HG03521 (cell line): Measurements from ENCODE around the gene LRFN4.

Source experiments
- ATAC-seq: cut with Tn5 transposase; IDR thresholded peaks from one replicate; pipeline ENCODE4 v1.9.1; 2021; ENCODE audit warnings: mild to moderate bottlenecking, moderate library complexity; ENCODE audit not compliant: unreplicated experiment

Gene LRFN4

DNA sequence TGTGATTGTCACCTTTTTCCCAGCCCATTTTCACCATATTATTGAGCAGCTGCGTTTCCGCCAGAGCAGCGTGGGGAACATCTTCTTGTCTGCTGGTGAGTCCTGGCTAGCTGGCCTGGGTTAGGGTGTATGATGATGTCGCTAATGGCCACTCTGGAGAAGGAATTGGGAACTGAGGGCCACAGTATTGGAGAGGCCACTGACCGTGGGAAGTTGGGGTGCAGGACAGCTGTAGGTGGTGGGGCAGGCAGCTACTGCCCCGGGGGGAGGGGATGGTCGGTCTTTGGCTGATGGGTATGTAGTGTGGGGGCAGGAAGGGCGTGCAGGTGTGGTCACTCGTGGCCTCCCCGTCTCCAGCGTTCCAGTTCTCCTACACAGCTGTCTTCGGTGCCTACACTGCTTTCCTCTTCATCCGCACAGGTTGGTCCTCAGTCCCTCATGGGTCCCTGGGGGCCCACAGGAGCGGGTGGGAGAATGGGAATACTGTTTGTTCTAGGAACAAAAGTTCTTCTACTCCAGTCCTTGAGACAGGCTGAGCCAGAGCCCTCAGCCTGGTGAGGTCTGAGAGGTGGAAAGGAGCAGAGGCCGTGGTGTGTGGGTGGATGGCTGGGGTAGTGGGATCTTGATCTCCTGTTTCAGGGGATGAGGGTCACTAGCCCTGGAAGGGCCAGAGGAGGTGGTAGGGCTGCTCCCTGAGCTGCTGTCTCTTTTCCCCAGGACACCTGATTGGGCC lies 11.6 kb upstream of the LRFN4 start:
- ATAC-seq: no peak

DNA sequence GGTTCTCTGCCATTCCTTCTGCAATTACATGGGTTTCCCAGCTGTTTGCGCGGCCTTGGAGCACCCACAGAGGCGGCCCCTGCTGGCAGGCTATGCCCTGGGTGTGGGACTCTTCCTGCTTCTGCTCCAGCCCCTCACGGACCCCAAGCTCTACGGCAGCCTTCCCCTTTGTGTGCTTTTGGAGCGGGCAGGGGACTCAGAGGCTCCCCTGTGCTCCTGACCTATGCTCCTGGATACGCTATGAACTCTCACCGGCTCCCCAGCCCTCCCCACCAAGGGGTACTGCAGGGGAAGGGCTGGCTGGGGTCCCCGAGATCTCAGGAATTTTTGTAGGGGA lies 11.0 kb upstream of the LRFN4 start:
- no peak for ATAC-seq

DNA sequence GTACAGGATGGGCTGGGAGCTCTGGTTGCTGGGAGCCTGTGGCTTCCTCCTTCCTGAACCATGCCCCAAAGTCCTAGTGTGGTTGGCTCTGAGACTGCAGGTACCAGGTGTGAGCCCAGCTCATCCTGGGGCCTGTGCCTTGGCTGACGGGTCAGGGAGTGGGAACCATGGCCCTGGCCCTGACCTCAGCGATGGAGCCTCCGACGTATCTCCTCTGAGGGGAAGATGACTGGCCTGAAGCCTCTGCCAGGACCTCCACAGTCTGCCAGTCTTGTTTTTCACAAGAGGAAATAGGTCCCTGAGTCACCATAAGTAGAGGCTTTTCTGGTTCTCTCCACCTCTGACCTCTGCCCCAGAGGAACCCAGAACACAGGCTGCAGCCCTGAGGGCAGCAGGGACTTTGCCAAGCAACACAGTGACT lies 10.2 kb upstream of the LRFN4 start:
- no peak for ATAC-seq

DNA sequence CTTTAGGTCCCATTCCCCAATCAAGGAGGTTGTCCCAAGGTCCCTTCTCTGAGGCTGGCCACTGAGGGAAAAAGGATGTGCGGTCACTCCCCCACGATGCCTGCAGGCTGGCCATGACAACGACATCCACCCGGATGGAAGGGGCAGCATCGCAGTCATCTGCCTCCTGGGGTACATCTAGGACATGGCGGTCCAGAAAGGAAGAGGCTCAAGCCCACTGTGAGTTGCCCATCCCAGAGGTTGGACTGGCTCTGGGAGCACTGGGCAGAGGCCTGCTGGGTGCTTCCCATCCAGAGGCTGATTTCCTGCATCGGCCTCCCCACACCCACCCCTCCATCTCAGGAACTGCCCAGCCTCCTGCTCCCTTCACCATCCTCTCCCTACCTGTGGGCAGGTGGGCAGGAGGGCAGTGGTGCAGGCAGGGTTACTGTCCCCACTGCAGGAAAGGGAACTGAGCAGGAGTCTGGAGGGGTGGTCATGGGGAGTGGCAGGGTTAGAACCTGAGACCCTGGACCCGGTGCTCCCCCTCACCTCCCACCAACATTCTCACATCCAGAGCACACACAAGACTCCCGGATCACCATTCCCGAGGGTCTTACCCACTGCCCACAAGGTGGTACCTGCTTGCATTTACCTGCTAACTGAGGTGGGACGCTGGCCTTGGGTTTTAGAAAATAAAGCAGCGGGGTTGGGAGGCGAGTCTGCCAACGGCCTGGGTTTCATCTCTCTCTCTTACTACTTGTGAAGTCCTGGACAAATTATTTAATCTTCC lies 9.2 kb upstream of the LRFN4 start:
- no peak for ATAC-seq

DNA sequence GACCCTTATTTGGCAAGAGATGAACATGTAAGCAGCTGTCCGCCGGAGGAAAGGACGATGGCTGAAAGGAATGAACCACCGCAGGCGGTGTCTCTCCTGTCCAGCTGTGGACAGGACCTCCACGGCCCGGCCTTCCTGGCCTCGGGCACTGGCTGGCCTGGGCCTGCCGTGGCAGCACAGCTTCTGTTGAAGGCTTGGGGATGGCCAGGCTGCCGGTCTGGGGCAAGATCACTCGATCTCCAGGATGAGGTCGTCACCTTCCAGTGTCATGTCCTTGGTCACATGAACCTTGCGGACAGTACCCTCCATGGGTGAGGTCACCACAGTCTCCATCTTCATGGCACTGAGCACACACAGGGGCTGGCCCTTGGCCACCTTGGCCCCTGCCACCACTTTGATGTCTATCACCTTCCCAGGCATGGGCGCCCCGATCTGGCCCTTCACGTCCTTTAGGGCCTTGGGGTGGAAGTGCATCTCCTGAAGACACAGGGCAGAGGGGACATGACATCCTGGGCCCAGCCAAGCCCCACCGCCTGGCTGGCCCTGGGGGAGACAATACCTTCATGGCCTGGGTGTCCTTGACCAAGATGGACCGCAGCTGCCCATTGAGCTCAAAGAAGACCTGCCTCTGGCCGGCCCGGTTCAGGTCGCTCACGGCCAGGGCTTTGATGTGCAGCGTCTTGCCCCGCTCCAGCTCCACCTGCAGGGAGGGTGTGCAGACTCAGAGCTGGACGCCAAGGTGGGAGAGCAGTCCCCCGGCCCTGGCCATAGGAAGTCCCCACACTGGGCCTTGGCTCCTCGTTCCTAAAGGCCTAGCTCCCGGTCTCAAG lies 8.0 kb upstream of the LRFN4 start:
- no peak for ATAC-seq

DNA sequence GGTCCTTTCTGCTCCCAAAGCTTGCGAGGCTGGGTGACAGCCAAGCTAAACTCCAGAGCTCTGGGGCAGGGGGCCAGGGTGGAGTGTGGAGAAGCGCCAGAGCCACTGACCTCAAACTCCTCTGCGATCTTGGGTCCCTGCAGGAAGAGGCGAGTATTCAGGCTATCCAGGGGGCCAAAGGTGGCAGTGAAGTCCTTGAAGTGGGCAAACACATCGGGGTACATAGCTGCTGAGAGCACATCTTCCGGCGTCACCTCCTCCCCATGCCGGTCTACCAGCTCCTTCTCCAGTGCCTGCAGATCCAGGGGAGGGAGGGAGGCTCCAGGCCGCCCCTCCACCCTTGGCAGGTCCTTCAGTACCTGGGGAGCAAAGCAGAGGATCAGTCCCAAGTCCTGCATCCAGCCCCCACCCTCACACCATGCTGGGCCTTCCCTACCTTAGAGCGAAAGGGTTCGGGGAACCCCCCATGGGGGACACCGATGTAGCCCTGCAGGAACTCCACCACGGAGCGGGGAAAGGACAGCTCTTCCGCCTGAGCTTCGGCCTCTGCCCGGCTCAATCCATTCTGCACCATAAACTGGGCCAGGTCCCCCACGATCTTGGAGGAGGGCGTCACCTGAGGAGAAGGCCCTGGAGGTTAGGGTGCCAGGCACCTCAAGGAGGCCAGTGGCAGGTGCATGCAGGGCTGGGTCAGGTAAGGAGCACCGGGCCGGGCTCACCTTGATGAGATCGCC lies 7.2 kb upstream of the LRFN4 start:
- ATAC-seq: no peak

DNA sequence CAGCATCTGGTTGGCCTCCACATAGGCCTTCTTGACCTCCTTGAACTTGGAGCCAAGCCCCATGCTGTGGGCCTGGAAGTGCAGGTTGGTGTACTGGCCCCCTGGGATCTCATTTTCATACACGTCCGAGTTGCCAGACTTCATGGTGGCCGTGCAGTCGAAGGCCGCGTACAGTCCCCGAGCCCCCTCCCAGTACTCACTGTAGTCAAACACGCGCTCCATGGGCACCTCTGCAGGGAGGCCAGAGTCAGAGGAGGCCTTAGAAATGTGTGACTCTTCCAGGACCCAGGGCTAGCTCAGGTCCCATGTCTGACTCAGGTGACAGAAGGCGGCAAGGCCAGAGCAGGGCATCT lies 6.7 kb upstream of the LRFN4 start:
- ATAC-seq: no peak

DNA sequence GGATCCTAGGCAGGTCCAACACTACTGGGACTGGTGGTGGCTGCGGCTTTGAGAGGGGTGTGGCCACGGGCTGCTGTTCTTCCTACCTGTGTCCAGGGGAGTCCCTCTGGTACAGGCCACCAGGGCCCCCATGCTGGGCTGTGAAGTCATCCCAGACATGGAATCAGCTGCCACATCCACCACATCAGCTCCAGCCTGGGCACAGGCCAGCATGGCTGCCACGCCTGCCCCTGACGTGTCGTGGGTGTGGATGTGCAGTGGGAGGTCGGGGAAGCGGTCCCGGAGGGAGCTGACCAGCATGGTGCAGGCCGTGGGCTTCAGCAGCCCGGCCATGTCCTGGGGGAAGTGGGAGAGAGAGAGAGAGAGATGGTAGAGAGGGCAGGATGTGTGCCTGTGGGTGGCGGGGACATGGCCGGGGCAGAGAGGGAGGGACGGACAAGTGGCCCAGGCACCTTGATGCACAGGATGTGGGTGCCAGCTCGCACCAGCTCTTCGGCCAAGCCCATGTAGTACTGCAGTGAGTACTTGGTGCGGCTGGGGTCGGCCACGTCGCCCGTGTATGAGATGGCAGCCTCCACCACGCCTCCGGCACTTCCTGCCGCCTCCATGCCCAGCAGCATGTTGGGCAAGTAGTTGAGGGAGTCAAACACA lies 6.2 kb upstream of the LRFN4 start:
- no peak for ATAC-seq

DNA sequence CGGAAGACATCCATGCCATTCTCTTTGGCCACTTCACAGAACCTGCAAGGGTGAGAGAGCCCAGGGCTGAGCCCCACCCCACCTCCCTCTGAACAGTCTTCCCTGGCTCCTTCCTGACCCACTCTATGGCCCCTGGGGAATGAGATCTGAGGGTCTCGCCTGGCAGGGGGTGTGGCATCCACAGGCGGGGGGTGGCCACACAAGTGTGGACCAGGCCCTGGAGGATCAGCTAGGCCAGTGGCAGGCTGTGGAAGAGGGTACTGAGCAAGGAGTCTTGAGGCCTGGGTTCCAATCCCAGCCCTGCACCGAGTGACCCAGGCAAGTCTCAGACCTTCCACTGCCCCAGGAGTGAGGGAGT lies 5.6 kb upstream of the LRFN4 start:
- ATAC-seq: no peak

DNA sequence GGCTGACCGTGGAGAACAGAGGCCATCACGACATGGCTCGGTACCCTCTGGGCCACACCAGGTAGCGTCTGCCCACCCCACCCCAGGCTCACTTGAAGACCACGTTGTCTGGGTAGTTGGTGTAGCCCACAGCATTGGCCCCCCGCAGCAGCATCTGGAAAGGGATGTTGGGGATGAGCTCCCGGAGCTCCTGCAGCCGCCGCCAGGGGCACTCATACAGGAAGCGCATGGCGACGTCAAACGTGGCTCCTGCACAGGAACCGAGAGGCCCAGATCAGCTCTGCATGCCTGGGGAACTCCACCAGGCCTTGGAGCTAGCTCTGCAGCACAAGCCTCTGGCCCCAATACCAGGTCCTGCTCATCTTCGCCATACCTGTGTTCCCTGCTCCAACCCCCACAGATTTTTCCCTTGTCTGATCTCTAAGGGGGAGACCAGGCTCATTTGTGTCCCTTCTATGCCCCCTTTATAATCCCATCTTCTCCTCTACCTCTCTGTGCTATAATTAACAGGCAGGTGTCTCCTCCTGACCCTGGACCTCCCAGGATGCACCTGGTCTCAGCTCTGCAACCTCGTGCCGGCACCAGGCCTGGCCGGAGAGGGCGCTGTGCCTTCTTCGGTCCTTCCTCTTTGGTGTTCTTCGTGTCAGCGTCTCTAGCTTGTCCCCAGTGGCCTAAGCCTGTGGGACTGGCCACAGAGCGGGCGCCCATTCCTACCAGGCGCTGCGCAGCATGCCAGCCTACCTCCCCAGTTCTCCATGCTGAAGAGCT lies 5.0 kb upstream of the LRFN4 start:
- no peak for ATAC-seq

DNA sequence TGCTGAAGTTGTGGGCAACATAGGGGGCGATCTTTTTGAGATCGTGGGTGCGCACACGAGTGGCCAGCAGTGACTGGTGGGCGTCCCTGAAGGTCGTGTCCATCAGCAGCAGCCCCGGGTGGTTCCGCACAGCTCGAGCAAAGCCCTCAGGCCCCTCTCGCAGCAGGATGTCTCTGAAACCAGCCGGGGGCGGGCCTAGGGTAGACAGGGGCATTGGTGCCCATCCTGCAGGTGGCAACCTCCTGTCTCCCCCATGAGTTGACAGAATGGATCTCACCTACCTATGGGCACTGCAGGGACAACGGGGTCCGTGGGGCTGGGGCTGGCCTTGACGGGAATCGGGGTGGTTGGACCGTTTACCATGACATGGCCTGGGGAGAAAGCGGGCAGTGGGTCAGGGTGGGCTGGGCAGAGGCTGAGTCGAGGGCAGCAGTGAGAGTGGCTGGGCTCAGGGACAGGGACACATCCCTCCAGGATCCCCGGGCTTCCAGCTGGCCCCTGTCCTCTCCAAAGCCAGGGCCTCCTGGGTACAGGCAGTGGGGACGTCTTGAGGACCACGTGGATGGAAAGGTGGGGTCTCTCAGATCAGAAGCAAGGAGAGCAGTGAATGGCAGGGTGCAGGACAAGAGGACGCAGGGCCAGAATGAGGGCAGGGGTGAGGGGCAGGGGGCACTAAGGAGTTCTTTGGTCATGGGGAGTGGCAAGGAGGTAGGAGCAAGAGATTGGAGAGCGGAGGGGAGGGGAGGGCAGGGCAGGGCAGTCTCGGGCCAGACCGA lies 4.2 kb upstream of the LRFN4 start:
- no peak for ATAC-seq

DNA sequence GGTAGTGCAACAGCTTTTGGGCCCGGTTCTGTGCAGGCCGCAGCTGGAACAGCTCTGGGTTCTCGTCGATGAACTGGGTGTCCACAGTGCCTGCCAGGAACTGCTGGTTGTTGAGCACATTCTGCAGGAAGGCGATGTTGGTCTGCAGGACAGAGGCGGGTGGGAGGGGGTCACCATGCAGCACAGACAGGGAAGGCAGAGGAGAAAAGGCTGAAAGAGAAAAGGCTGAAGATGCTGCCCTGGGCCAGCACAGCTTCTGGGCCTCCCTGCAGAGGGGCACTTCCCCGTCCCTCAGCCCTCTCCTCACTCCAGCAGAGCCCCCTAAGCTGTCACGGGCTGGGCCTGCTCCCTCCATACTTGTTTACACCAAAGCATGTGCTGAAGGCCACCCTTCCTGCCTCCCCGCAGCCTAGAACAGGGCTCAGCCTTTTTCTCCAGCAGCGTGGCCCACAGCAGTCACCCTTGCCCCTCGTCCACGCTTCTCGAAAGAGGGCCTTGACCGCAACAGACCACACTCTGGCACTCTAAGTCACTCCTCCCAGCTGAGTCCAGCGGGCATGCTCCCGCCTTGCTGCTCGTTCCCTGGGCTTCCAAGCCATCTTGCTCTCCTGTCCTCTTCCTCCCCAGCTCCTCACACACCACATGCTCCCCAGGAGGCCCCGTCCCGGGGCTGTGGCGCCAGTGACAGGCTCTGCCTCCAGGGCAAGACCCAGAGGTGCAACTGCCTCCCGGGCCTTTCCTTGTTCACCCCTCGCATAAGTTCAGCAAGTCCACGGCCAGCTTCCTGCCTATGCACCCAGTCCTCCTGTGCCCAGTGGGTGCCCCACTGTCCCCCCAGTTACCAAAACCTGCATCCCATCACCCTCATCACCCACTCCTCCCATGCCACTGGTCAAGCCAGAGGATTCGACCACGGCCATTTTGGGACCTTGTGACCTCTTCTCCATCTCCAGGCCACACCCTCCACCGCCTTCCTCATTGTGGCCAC lies 3.3 kb upstream of the LRFN4 start:
- ATAC-seq: no peak

DNA sequence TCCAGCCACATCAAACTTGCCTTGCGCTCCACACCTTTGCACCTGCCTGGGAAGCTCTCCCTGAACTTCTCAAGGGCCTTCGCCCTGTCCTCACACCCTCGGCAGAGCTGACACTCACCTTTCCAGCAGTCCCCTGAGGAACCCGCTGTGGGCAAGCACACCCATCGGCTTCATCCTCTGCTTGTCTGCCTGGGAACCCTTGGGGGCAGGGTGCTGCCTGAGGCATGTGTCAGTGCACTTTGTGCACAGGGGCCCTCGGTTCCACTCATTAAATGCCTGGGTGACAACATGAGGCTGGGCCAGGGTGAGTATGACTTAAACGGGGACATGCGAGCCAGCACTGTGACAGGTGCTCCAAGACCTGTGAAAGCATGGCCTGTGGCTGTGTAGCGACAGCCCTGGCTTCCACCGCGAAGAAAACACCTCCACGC lies 2.6 kb upstream of the LRFN4 start:
- ATAC-seq: no peak

DNA sequence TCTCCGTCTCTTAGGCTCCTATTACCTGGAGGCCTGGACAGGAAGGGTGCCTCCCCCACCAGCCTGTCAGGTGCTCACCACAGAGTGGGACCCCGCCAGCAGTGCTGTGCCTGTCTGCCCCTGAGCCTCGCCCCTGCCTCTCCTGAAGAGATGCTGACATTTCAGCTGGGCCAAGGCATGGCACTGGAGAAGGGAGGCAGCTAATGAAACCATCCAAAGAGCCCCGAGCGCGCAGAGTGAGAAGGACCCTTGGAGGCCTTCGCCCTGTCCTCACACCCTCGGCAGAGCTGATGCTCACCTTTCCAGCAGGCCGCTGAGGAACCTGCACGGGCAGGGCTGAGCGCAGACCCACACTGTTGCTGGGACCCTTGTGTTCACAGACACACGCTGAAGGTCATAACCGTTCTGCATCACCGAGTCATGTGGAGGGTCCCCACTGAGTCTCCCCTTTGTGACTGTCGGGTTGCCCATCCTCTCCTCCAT lies 2.1 kb upstream of the LRFN4 start:
- no peak for ATAC-seq

DNA sequence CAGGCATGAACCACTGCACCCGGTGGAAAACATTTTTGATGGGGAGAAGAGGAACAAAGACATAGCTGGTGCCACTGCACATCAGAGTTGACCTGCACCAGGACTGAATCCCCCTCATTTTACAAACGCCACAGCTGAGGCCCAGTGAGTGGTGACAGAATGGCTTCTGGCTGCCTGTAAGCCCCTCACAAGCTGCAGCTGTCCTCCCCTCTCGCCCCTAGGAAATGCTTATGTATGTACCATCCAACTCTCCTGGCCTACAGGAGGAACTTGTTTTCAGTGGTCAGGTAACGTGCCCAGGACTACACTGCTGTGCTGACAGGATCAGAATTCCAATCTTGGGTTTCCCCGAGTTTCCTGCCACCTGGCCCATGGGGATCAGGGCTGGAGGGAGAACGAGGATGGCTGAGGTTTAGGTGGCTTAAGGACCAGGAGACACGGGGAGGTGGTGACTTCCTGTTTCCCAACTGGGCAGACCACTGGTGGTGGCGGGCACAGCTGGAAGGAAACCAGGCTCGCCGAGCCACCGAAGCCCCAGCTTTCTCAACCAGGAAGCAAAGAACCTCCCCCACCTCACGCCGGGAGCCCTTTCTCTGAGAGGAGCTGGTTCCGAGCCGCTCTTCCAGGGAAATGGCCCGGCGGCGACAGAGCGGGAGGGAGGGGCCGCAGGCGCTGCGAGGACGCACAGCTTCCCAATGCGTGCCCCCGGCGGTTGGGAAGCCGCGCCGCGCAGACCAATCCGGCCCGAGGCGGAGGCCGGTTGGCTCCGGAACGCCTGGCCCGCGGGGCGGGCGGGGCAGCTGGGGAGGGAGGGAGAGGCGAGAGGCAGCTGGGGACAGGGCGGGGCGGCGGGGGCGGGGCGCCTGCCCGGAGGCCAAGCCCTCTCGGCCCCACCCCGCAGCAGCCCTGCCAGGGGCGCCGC lies 1.0 kb upstream of the LRFN4 start:
- ATAC-seq: peak; percentile 69

DNA sequence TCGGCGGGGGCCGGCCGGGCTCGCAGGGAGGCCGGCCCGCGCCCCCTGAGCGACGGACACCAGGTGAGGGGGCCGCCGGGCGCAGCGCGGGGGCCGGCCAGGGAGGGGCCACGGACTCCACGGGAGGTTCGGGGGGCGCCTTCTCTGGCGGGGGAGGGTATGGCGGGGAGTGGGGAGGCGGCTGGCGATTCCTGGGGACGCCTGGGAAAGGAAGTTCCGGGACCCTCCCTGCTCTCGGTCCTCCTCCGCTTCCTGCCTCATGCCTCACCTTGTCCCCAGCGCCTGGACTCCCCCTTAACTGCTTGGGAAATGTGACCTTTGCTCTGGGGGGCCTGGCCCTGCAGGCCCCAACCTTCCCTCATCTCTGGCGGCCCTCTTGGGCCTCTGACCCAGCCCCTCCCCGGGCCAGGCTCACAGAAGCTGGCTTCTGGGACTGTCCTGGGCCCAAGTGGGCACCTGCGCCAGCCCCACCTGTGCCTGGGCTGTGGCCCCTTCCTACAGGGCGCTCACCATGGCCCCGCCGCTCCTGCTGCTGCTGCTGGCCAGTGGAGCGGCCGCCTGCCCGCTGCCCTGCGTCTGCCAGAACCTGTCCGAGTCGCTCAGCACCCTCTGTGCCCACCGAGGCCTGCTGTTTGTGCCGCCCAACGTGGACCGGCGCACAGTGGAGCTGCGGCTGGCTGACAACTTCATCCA lies 516 bp downstream of the LRFN4 start:
- no peak for ATAC-seq

DNA sequence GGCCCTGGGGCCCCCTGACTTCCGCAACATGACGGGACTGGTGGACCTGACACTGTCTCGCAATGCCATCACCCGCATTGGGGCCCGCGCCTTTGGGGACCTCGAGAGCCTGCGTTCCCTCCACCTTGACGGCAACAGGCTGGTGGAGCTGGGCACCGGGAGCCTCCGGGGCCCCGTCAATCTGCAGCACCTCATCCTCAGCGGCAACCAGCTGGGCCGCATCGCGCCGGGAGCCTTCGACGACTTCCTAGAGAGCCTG lies 992 bp downstream of the LRFN4 start:
- ATAC-seq: no peak
